Measurements from ENCODE around the gene MXD1.

DNA sequence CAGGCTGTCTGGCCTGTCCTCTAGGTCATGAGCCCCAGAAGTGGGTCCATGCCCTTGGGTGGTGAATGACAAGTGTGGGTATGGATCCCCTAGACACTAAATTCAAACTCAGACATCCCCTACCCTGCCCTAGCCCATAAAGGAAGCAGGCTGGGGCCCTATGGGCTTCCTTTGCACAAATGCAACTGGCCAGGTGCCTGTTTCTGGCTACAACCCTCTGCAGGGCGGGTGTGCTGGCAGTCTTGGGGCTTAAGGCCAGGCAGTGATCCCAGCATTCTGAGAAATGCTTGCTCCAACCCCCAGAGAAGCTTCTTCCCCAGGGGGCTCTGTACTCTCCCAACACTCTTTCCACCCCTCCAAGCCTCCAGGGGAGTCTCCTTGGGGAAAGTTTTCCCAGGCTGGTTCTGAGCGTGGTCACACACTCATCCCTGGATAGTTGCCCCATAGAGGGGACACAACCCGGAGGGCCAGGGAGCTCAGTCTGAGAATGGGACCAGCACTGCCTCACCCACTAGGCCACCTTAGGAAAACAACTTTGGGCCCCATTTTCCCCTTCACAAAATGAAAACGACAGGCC, 63.1 kb downstream of the MXD1 start:
- no peak for TF ChIP-seq MXI1 (IDR thresholded peaks at IDR 0.05; ENCODE audit: low read depth, low read length)
- TF ChIP-seq, protein P1, sequence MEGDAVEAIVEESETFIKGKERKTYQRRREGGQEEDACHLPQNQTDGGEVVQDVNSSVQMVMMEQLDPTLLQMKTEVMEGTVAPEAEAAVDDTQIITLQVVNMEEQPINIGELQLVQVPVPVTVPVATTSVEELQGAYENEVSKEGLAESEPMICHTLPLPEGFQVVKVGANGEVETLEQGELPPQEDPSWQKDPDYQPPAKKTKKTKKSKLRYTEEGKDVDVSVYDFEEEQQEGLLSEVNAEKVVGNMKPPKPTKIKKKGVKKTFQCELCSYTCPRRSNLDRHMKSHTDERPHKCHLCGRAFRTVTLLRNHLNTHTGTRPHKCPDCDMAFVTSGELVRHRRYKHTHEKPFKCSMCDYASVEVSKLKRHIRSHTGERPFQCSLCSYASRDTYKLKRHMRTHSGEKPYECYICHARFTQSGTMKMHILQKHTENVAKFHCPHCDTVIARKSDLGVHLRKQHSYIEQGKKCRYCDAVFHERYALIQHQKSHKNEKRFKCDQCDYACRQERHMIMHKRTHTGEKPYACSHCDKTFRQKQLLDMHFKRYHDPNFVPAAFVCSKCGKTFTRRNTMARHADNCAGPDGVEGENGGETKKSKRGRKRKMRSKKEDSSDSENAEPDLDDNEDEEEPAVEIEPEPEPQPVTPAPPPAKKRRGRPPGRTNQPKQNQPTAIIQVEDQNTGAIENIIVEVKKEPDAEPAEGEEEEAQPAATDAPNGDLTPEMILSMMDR (IDR thresholded peaks at IDR 0.05), result no peak
- no peak for TF ChIP-seq SIN3A (IDR thresholded peaks at IDR 0.05; ENCODE audit: borderline replicate concordance, low read depth, low read length)
- no peak for TF ChIP-seq TAF1 (IDR thresholded peaks at IDR 0.05; ENCODE audit: borderline replicate concordance, low read depth, low read length)
- TF ChIP-seq, protein P2, sequence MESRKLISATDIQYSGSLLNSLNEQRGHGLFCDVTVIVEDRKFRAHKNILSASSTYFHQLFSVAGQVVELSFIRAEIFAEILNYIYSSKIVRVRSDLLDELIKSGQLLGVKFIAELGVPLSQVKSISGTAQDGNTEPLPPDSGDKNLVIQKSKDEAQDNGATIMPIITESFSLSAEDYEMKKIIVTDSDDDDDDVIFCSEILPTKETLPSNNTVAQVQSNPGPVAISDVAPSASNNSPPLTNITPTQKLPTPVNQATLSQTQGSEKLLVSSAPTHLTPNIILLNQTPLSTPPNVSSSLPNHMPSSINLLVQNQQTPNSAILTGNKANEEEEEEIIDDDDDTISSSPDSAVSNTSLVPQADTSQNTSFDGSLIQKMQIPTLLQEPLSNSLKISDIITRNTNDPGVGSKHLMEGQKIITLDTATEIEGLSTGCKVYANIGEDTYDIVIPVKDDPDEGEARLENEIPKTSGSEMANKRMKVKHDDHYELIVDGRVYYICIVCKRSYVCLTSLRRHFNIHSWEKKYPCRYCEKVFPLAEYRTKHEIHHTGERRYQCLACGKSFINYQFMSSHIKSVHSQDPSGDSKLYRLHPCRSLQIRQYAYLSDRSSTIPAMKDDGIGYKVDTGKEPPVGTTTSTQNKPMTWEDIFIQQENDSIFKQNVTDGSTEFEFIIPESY (IDR thresholded peaks at IDR 0.05; ENCODE audit: borderline replicate concordance, low read depth), result no peak
- no peak for TF ChIP-seq GATA2 (CRISPR knock-in tag; IDR thresholded peaks at IDR 0.05)
- TF ChIP-seq NRF1 (IDR thresholded peaks at IDR 0.05; ENCODE audit: low read depth, low read length), result no peak
- no peak for TF ChIP-seq YY1 (IDR thresholded peaks at IDR 0.05; ENCODE audit: low read depth)
- no peak for TF ChIP-seq POLR2AphosphoS5 (IDR thresholded peaks at IDR 0.05; ENCODE audit: low read depth, low read length)
- TF ChIP-seq TCF12 (IDR thresholded peaks at IDR 0.05), result no peak
- TF ChIP-seq, protein P3, sequence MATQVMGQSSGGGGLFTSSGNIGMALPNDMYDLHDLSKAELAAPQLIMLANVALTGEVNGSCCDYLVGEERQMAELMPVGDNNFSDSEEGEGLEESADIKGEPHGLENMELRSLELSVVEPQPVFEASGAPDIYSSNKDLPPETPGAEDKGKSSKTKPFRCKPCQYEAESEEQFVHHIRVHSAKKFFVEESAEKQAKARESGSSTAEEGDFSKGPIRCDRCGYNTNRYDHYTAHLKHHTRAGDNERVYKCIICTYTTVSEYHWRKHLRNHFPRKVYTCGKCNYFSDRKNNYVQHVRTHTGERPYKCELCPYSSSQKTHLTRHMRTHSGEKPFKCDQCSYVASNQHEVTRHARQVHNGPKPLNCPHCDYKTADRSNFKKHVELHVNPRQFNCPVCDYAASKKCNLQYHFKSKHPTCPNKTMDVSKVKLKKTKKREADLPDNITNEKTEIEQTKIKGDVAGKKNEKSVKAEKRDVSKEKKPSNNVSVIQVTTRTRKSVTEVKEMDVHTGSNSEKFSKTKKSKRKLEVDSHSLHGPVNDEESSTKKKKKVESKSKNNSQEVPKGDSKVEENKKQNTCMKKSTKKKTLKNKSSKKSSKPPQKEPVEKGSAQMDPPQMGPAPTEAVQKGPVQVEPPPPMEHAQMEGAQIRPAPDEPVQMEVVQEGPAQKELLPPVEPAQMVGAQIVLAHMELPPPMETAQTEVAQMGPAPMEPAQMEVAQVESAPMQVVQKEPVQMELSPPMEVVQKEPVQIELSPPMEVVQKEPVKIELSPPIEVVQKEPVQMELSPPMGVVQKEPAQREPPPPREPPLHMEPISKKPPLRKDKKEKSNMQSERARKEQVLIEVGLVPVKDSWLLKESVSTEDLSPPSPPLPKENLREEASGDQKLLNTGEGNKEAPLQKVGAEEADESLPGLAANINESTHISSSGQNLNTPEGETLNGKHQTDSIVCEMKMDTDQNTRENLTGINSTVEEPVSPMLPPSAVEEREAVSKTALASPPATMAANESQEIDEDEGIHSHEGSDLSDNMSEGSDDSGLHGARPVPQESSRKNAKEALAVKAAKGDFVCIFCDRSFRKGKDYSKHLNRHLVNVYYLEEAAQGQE (IDR thresholded peaks at IDR 0.05; ENCODE audit: low read depth, low read length), result no peak
